NCI-H82 treated with DMSO at 0.1 percent for 48 hours (cell line): ENCODE data around the gene ZFYVE26.
"Not testable (repeated sequence)": the region's sequence is repeated elsewhere in the genome, so short reads cannot be mapped to it uniquely, and the experiment has no call there.

Experiments
- DNase-seq: peaks from one replicate; lab custom pipeline; 2025; ENCODE audit not compliant: unreplicated experiment; lab: John Stamatoyannopoulos, UW

ZFYVE26 gene

GRCh38 chr14:67717048-67717447 lies 99.3 kb downstream of the ZFYVE26 start:
- no peak for DNase-seq

DNA sequence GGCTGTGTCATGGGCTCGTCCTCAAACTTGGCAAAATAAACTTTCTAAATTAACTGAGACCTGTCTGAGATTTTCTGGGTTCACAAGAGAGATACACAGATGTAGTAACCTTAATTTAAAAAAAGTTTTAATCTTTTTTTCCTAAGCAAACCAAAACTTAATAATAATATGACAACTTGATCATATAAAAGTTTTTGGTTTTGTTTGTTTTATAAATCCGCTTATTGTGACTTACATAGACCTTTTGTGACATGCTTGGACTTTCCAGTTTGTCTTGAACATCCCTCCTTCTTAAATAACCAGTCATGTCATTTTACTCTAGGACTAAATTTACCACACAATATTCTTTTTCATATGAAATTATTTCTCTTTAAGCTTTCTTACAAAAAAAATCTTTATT lies 106.2 kb downstream of the ZFYVE26 start:
- DNase-seq, result no peak

GRCh38 chr14:67709796-67710195 lies 106.6 kb downstream of the ZFYVE26 start:
- not testable (repeated sequence) for DNase-seq

DNA sequence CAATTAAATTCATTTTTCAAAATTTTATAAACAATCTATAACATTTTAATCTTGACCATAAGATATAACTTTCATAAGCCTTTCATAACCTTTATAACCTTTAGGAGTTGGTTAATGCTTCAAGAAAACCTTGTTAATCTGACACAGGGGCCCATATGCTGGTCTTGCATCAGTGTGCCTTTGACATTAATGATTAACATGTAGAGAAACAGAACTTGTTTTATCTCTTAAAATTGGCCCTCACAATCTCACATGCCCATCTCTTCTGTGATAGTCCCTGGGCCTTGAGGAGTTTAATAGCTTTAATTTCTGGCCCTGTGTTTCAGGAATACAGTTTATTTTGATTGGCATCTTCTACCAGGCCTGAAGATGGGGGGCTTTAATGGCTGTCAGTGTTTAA lies 107.0 kb downstream of the ZFYVE26 start:
- DNase-seq, result not testable (repeated sequence)

DNA sequence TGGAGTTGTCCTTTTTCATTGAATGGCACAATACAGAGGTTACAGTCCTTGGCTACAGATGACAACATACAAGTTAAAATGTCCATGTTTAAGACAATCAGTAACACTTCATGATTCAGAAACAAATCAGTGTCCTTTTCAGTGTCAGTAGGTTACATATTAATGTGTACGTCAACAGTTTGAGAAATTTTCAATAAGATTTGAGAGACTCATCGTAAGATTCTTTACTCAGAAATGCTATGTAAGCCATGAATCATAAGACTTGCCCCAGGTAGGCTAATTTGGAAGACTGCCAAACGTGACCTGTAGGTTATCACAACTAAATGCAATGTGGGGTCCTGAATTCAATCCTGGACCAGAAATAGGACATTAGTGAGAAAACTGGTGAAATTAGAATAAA lies 111.2 kb downstream of the ZFYVE26 start:
- no peak for DNase-seq

GRCh38 chr14:67704484-67705089 lies 111.8 kb downstream of the ZFYVE26 start:
- DNase-seq, result peak; percentile 72

DNA sequence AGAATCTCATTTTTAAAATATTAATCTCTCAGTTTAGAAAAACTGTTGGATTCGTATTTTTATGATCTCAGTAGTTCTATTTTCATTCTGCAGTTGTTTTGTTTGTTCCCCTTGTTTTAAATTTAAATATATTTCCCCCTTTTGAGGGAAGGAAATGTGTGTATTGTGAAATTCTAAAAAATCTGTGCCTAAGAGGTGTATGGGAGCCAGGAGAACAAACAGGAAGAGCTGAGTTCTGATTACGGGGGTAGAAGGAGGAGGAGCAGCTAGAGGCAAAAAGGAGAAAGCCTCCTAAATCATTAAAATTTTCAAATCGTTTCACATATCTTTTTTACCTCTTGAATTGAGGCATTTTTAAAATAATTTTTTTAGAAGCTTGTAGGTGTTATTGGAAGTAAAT lies 112.4 kb downstream of the ZFYVE26 start:
- DNase-seq, result no peak

DNA sequence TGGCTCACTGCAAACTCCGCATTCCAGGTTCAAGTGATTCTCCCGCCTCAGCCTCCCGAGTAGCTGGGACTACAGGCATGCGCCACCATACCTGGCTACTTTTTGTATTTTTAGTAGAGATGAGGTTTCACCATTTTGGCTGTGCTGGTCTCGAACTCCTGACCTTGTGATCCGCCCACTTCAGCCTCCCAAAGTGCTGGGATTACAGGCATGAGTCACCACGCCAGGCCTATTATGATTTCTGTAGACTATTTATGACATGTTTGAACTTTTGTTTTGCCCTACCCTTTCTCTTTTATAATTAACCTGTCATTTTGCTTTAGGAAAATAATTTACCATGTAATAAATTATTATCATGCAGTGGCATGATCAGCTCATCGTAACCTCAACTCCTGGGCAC lies 114.9 kb downstream of the ZFYVE26 start, which contains the start of gene RDH12:
Gene RDH12 (plus strand): TSS at position 395 of the 400 bp plus-strand sequence. CDS start 20,757 bp downstream, outside the sequence.
- DNase-seq, result not testable (repeated sequence)

- no peak for DNase-seq
Measured at GRCh38 chr14:67698179-67698578, 118.2 kb downstream of the ZFYVE26 start.

GRCh38 chr14:67697006-67697405 lies 119.4 kb downstream of the ZFYVE26 start:
- peak; percentile 22 for DNase-seq
